Measurements from ENCODE around the gene MAGI2. TPM values are rescaled to one million over a fixed set of nuclear protein-coding genes. Genes with fewer than 3 reads are reported as not detected.

Gene MAGI2
- total RNA-seq, 1 experiment from 2014 or later = 0.07 TPM

GRCh38 chr7:79312022-79312421 is 141.4 kb downstream of the MAGI2 start:
- CTCF ChIA-PET = interaction anchor here (0.7 kb wide), 1 partner anchor 136 kb away, joined by 3 read pairs; no protein-coding TSS in a partner anchor
- no peak for DNase-seq (ENCODE audit: unreplicated experiment)
- POLR2A ChIA-PET = no interaction called here
- TF ChIP-seq CTCF (IDR thresholded peaks at IDR 0.05; ENCODE audit: unreplicated experiment) = no peak
- intact Hi-C loops (cut with micrococcal nuclease) = no loop called here
- no peaks in the 10 kb centered on the region for H3K4me1 Mint-ChIP-seq (ENCODE audit: insufficient read depth, unreplicated experiment)
- no TSS peak for BruUV-seq (replicated peaks)
- H3K9me3 Mint-ChIP-seq (ENCODE audit: unreplicated experiment) = no peaks in the 10 kb centered on the region
- H3K27me3 Mint-ChIP-seq (ENCODE audit: insufficient read depth, unreplicated experiment) = no peaks in the 10 kb centered on the region
- no peak overlapping the region for H3K4me3 Mint-ChIP-seq (ENCODE audit: unreplicated experiment)
- H3K27ac Mint-ChIP-seq (ENCODE audit: low read depth, unreplicated experiment) = no peak overlapping the region
- H3K36me3 Mint-ChIP-seq (ENCODE audit: insufficient read depth, unreplicated experiment) = no peaks in the 10 kb centered on the region

GRCh38 chr7:79308192-79308591 is 145.3 kb downstream of the MAGI2 start:
- CTCF ChIA-PET = interaction anchor here (0.6 to 5.7 kb wide), 10 partner anchors 9 to 1650 kb away, joined by 3 to 43 read pairs (median 4); no protein-coding TSS in a partner anchor
- H3K27ac Mint-ChIP-seq (ENCODE audit: low read depth, unreplicated experiment) = no peak overlapping the region

GRCh38 chr7:79307376-79307775 is 146.1 kb downstream of the MAGI2 start:
- Mint-ChIP-seq H3K4me3 (ENCODE audit: unreplicated experiment) (no peak overlapping the region), H3K4me1 (ENCODE audit: insufficient read depth, unreplicated experiment) (no peaks in the 10 kb centered on the region), H3K27me3 (ENCODE audit: insufficient read depth, unreplicated experiment) (no peaks in the 10 kb centered on the region), H3K27ac (ENCODE audit: low read depth, unreplicated experiment) (no peak overlapping the region), H3K9me3 (ENCODE audit: unreplicated experiment) (no peaks in the 10 kb centered on the region), H3K36me3 (ENCODE audit: insufficient read depth, unreplicated experiment) (no peaks in the 10 kb centered on the region)
- intact Hi-C loops (cut with micrococcal nuclease) = no loop called here
- CTCF ChIA-PET = interaction anchor here (0.6 to 5.7 kb wide), 6 partner anchors 11 to 710 kb away, joined by 3 to 43 read pairs (median 4); no protein-coding TSS in a partner anchor
- DNase-seq (ENCODE audit: unreplicated experiment) = no peak
- POLR2A ChIA-PET = interaction anchor here (0.7 kb wide), 1 partner anchor 87 kb away, joined by 3 read pairs; no protein-coding TSS in a partner anchor
- BruUV-seq (replicated peaks) = no TSS peak
- TF ChIP-seq CTCF (IDR thresholded peaks at IDR 0.05; ENCODE audit: unreplicated experiment) = no peak

More at GRCh38 chr7:79308192-79308591, 145.3 kb downstream of the MAGI2 start:
- Mint-ChIP-seq H3K36me3 (ENCODE audit: insufficient read depth, unreplicated experiment) (no peaks in the 10 kb centered on the region), H3K4me3 (ENCODE audit: unreplicated experiment) (no peak overlapping the region), H3K9me3 (ENCODE audit: unreplicated experiment) (no peaks in the 10 kb centered on the region), H3K4me1 (ENCODE audit: insufficient read depth, unreplicated experiment) (no peaks in the 10 kb centered on the region), H3K27me3 (ENCODE audit: insufficient read depth, unreplicated experiment) (no peaks in the 10 kb centered on the region)
- TF ChIP-seq CTCF (IDR thresholded peaks at IDR 0.05; ENCODE audit: unreplicated experiment) = peak; percentile 23
- peak; percentile 39 for DNase-seq (ENCODE audit: unreplicated experiment)
- no TSS peak for BruUV-seq (replicated peaks)
- POLR2A ChIA-PET = interaction anchor here (0.9 kb wide), 1 partner anchor 10 kb away, joined by 6 read pairs; no protein-coding TSS in a partner anchor
- intact Hi-C loops (cut with micrococcal nuclease) = loop anchor here (1.0 kb wide), 1 partner anchor 36 kb away; no protein-coding TSS in a partner anchor

GRCh38 chr7:79304711-79305110 is 148.8 kb downstream of the MAGI2 start:
- POLR2A ChIA-PET = no interaction called here
- no peak for TF ChIP-seq CTCF (IDR thresholded peaks at IDR 0.05; ENCODE audit: unreplicated experiment)
- intact Hi-C loops (cut with micrococcal nuclease) = no loop called here

More at GRCh38 chr7:79304711-79305110, 148.8 kb downstream of the MAGI2 start:
- no peaks in the 10 kb centered on the region for H3K4me1 Mint-ChIP-seq (ENCODE audit: insufficient read depth, unreplicated experiment)
- H3K9me3 Mint-ChIP-seq (ENCODE audit: unreplicated experiment) = no peaks in the 10 kb centered on the region
- no TSS peak for BruUV-seq (replicated peaks)
- CTCF ChIA-PET = interaction anchor here (0.6 to 5.7 kb wide), 3 partner anchors 8 to 695 kb away, joined by 3 to 43 read pairs (median 3); no protein-coding TSS in a partner anchor
- H3K27me3 Mint-ChIP-seq (ENCODE audit: insufficient read depth, unreplicated experiment) = no peaks in the 10 kb centered on the region
- no peak overlapping the region for H3K27ac Mint-ChIP-seq (ENCODE audit: low read depth, unreplicated experiment)
- DNase-seq (ENCODE audit: unreplicated experiment) = no peak
- H3K36me3 Mint-ChIP-seq (ENCODE audit: insufficient read depth, unreplicated experiment) = no peaks in the 10 kb centered on the region
- no peak overlapping the region for H3K4me3 Mint-ChIP-seq (ENCODE audit: unreplicated experiment)

All from MCF 10A (cell line).